ENCODE data around the gene ST7.
"Not testable (repeated sequence)": the region's sequence is repeated elsewhere in the genome, so short reads cannot be mapped to it uniquely, and the experiment has no call there.

Gene ST7

DNA sequence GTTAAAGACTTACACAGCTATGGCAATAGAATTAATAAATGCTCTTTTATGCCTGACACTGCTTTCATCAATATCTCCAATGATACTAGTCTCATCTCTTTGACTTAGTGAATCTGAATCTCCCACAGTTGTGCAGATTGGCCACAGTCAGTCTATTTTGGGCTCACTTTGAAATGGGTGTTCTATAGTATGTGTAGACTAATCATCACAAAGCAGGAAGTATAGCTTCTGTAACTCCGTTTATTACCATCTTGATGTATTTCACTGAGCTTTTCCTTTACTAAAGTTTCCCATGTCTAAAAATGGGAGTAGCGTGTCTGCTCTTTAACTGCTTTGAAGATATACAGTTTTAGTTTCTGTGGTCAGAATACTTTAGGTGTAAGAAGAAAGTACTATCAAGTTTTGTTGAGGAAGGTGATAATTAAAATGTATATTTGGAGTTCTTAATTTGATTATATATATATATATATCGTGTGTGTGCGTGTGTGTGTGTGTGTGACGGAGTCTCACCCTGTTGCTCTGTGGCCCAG lies 70.1 kb downstream of the ST7 start:
- in situ Hi-C loops (cut with MboI; ENCODE audit: low sequenced_read_pairs), result no loop called here

DNA sequence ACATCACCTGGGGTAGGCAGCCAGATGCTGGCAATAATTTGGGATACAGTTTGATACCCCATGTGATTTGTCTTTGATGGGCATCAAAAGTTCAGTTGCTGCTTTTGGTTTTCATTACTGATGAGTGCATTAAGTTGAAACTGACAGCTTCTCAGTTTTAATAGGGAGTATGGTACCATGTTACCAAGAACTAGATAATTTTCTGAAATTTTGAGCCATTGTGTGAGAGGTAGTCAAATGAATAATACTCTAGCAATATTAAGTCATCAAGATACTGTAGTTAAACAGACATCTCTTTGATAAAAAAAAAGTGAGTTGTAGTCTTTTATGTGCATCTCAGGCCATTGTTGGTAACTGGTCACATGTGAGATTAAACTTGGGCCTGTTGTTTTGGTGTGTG lies 71.5 kb downstream of the ST7 start:
- in situ Hi-C loops (cut with MboI; ENCODE audit: low sequenced_read_pairs), result no loop called here

DNA sequence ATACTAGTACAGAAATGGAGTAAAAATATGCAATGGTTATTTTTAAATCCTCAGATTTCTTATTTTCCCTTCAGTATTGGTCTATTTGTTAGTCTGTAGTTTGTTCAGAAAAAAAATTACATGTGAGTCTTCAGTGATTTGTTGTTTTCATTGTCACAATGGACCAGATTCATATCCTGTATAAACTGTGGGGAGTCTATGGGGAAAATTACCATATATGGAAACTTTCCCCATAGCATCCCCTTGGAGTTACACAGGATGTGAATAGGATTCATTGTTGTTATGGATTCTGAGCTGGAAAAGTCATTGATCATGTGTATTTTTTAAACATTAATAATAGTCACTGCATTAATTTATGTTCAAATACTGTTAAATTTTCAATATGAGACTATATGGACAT lies 72.6 kb downstream of the ST7 start:
- in situ Hi-C loops (cut with MboI; ENCODE audit: low sequenced_read_pairs), result no loop called here

DNA sequence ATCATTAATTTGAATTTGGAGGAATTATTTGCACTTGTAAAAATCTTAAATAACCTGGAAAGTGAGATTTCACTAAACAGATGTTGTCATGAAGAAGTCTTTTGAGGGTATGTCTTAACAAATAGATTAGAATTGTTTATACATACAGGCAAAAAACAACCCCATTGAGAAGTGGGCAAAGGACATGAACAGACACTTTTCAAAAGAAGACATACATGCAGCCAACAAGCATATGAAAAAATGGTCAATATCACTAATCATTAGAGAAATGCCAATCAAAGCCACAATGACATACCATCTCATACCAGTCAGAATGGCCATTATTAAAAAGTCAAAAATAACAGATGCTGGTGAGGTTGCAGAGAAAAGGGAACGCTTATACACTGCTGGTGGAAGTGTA lies 77.0 kb downstream of the ST7 start:
- in situ Hi-C loops (cut with MboI; ENCODE audit: low sequenced_read_pairs), result not testable (repeated sequence)

DNA sequence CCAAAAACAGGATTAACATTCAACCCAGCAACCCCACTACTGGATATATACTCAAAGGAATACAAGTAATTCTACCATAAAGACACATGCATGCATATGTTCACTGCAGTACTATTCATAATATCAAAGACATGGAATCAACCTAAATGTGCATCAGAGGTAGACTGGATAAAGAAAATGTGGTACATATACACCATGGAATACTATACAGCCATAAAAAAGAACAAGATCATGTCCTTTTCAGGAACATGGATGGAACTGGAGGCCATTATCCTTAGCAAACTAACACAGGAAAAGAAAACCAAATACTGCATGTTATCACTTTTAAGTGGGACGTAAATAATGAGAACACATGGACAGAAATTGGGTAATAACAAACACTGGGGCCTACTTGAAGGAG lies 77.5 kb downstream of the ST7 start:
- in situ Hi-C loops (cut with MboI; ENCODE audit: low sequenced_read_pairs), result not testable (repeated sequence)

DNA sequence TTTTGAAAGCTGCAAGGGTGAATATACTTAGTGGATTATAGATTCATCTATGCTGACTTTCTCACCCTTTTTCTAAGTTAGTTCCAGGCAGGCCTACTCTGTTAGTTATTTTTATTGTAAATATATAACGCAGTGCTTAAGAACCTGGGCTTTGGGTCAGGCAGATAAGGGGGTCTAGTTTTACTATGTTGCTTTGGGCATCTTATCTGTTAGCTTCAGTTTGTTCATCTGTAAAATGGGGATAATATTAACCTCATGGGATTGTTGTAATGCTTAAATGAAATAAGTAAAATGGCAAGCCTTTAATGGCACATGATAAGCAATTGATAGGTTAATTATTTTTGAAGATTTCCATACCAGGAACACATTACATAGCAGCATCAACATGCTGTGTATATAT lies 79.5 kb downstream of the ST7 start:
- in situ Hi-C loops (cut with MboI; ENCODE audit: low sequenced_read_pairs), result no loop called here

DNA sequence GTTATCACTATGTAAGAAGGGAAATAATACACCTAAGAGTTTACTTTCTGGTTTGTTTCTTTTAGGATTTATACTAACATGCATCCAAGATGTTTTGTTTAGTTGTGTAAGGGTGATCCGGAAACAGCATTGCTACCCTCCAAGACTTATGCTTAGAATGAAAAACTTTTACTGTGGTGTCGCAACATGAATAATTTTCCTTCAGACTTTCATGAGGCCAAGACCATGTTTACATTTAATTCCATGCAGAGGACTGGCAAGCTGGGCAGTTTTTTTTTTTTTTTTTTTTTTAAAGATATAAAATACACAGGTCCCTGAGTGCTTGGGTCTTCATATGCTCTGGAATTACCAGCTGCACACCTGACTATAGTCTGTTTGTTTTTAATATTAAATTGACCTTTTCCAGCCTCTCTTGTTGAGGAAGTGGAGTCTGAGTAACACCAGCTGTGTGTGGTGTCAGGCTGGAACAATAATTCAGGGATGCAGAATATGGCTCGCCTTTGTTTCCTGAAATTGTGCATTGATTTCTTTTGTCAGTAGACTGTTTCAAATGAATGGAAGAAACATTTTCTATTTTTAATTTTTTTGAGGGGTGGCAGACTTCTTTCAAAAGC lies 81.7 kb downstream of the ST7 start:
- in situ Hi-C loops (cut with MboI; ENCODE audit: low sequenced_read_pairs), result no loop called here

DNA sequence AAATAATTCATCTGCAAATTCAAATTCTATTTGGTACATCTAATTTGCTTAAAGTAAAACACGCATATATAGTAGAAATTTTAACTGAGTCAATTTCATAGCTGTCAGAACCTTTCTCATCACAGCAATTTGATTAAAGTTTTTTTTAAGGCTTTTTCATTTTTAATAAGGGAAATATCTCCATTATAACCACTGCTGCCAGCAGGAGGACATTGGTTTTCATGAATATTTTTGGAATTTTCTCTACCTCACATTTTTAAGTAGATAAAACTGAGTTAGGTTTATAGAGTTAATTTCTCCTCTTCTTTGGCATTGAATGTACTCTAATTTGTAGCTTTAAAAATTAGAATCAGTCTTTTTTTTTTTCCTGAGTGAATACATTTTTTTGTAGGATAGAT lies 82.2 kb downstream of the ST7 start:
- in situ Hi-C loops (cut with MboI; ENCODE audit: low sequenced_read_pairs), result no loop called here

DNA sequence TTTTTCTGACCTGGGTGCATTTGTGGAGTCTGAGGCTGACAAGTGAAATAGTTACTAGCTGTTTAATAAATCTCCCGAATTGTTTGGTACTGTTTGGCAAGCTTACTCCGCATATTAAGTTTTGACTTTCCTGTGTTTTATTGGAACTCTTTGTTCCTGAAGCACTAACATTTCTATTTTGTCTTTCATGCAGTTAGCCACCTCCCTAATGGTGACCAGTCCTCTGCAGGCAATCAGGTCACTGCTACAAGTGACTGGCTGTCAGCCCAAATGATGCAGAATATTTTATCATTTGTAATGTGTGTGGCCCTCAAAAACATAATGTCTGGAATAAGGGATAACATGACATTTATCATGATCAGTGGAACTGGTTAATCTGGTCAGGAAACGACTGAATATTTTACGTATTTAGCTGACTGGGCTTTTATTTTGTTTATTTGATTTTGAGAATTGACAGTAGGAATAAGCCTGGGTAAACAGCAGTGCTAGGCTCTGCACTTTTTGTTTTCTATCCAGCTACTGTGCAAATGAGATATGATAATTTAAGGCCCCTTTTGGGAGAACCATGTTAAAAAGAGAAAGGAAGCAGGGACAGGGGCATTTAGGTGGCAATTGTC lies 82.9 kb downstream of the ST7 start:
- in situ Hi-C loops (cut with MboI; ENCODE audit: low sequenced_read_pairs), result no loop called here

DNA sequence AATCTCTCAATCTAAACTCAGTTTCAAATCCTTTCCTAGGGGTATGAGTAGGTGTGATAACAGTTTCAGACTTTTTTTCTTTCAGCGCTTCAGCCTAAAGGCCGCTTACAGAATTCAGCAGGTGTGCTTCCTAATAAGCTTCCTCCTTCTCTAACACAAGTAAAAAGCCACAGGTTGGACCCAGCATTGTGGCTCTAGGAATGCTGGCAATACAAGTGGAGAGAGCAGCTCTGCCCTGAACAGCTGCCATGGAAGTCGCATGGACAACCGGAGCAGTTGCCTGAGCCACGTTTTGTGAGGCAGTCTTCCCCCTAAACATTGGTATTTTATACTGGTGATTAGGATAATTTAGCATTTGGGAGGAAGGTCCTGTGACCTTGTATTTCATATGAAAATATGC lies 83.5 kb downstream of the ST7 start:
- in situ Hi-C loops (cut with MboI; ENCODE audit: low sequenced_read_pairs), result no loop called here

DNA sequence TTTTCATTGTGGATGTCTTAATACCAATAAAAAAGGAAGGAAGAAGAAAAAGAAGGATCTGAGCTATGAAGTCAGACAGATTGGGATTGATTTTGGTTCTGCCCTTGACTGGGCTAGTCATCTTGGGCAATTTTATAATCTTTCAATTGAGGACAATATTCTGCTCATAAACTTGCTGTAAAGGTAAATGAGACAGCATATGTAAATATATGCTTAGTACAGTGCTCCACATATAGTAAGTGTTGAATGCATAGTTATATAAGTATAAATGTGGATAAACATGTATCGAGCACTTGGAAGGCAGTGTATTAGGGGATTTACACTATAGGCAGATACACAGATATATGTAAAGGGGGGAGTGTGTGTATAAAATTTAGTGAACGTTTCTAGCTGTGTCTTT lies 85.1 kb downstream of the ST7 start:
- in situ Hi-C loops (cut with MboI; ENCODE audit: low sequenced_read_pairs), result no loop called here

DNA sequence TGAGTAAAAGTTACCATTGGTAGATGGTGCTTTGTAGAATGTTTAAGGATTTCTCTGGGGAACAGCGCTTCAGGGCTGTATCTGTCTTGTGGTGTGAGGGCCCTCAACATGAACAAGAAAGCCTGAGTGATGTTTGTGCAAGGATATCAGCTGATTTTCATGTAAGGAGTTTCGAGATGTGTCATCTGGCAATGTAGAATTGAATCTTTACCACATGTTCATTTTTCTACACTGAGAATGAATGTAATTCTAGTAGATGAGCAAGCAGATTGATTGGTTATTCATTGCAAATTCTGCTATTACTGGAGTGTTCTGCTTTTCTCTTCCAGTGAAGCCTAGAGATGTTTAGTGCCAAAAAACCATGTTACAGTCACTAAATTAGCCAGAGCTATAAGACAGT lies 87.7 kb downstream of the ST7 start:
- in situ Hi-C loops (cut with MboI; ENCODE audit: low sequenced_read_pairs), result no loop called here

DNA sequence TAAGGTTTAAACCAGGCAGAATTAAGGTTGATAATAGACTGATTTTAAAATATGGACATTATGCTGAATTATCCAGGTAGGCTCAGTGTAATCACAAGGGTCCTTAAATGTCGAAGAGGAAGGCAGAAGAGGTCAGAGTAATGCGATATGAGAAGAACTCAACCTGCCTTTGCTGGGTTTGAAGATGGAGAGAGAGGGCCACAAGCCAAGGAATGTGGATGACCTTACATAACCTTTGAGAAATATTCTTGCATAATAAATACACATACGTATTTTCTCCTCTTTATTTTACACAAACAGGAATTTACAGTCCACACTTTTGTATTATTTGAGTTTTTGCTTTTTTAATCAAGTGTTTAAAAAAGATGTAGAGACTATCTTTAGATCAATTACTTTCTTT lies 88.5 kb downstream of the ST7 start:
- in situ Hi-C loops (cut with MboI; ENCODE audit: low sequenced_read_pairs), result no loop called here

DNA sequence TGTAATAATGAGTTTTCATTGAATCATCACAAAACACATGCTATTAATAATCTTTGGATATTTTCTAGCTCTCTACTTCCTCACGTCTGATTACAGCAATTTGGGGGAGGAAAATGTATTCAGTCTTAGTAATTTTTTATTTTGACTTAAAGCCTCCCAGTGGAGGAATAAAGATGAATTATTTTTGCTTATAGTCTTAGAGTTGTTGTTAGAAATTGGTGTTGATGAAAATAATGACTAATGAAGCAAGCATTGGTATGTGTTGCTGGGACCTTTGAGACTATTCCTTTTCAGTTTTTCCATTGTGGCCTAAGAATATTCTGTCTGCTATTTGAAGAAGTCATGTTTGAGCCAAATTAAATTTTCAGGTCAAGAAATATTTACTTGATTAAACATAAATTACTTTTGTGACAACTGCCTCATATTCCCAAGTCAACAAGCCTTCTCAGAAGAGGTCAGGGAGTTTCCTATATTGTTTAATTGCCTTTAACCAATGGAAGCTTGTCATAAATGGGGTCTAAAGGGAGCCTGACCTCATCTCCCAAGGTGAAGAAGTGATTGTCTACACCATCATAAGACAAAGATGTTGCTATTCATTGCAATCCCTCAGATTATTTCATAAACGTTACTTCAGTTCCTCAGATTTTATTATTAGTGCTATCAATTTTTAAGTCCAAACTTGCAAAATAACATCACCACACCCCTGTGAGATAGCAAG lies 90.0 kb downstream of the ST7 start:
- in situ Hi-C loops (cut with MboI; ENCODE audit: low sequenced_read_pairs), result no loop called here

DNA sequence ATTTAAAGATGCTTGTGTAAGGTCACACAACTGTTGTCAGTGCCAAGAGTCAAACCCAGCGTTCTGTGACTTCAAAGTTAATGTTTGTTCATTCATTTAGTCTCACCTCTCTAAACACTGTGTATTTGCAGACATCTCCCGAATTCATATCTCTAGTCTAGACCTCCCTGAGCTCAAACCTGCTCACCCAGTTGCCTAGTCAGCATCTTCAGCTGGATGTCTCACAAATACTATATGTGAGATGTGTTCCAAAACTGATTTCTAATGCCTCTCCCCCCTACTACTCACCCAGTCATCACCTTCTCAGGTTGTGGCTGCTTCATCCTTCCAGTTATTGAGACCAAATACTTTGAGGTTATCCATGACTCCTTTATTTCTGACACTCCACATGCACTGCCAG lies 91.4 kb downstream of the ST7 start:
- in situ Hi-C loops (cut with MboI; ENCODE audit: low sequenced_read_pairs), result no loop called here

DNA sequence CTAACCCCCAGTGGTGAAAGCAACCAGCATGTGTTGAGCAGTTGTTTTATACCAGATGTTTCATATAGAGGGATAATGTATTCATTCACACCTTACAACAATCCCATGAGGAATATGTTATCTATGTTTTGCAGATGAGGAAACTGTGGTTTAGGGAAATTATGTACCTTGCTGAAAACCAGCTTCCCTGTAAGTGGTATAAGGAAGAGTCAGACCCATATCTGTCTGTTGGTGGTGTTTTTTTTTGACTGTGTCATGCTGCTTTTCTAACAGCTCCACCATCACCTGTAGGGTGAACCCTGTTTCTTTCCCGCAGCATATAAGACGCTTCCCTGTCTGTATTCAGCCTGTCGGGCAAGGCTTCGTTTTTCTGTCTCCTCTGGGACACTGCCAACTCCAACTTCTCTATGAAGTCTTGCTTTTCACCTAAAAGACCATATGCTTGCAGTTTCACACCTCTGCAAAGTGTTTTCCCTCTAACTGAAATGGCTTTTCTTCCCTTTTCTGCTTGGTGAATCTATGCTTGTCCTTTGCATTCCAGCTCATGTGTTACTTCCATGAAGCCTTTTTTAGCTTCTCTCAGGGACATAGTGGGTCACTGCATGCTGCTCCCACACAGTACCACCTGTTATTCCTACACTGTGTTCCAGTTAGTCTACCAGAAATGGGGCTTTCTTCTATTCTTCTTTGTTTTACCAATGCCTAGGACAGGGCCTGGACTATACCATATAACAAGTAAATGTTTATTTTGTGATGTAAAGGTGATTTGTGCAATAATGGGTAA lies 92.8 kb downstream of the ST7 start:
- in situ Hi-C loops (cut with MboI; ENCODE audit: low sequenced_read_pairs), result no loop called here

DNA sequence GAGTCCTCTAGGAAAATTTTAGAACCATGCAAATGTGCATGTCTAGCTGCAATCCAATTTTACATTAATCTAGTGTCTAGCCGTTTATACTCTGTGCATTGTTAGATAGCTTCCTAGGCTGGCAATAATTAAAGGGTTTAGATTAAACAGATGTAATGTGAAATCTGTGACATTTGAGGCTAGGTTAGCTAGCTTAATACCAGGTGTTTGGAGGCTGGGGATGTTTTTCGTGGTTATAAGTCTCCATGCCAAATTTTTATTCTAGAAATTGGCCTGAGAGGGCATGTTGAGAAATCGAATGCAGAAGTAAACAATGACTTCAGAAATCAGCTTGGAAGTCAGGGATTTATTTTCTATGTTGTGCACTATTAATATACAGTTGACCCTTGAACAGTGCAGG lies 94.2 kb downstream of the ST7 start:
- in situ Hi-C loops (cut with MboI; ENCODE audit: low sequenced_read_pairs), result no loop called here

DNA sequence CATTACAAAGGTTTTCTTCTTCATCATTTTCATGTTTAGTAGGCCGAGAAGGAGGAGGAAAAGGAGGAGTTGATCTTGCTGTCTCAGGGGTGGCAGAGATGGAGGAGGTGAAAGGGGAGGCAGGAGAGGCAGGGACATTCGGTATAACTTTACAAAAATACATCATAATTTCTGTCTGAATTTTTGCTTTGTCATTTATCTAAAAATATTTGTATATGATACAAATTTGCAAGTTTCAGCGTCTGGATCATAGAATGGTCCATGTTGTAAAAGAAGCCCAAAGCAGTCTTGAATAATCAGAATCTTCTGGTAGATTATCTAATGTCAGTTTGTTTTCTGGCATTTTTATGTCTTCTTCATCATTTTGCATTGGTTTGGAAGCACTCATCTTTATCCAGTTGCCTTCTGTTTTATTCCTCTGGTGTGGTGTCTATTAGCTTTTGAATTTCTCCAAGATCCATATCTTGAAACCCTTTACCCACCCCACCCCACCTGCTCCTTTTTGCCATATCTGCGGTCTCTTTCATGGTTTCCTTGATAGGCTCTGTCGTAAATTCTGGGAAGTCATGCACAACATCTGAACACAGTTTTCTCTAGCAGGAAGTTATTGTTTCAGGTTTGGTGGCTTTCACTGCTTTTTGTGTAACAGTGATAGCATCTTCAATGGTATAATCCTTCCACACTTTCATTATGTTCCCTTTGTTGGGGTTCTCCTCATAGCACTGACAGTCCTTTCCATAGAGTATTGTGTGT lies 95.0 kb downstream of the ST7 start:
- in situ Hi-C loops (cut with MboI; ENCODE audit: low sequenced_read_pairs), result no loop called here

DNA sequence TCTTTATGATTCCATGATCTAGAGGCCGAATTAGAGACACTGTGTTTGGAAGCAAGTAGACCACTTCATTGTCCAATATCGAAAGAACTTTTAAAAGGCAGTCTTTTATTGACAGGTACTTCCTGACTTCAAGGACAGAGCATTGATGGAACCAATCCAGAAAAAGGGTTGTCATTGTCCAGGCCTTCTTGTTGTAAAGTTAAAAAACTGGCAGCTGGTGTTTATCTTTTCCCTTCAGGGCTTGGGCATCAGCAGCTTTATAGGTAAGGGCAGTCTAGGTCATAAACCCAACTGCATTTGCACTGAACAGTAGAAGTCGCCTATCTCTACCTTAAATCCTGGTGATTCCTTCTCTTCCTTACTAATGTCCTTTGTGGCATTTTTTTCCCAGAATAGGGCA lies 95.6 kb downstream of the ST7 start:
- in situ Hi-C loops (cut with MboI; ENCODE audit: low sequenced_read_pairs), result no loop called here

DNA sequence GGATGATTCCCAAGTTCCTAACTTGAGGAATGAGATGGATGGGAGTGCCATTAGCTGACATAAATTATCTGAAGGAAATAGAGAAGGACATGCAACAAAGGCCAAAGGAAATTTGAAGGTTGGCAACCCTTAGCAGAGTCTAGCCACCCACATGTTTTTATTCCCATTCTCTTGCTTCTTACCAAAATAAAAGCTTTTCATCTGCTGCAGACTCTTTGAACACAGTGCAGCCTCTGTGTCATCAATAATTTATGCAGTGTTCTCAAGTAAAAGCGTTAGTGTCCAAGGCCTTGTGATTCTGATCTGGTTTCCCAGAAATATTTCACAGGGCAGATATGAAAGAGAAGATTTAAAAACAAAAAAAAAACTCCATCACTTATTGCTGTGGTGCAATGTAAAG lies 98.5 kb downstream of the ST7 start:
- in situ Hi-C loops (cut with MboI; ENCODE audit: low sequenced_read_pairs), result no loop called here

DNA sequence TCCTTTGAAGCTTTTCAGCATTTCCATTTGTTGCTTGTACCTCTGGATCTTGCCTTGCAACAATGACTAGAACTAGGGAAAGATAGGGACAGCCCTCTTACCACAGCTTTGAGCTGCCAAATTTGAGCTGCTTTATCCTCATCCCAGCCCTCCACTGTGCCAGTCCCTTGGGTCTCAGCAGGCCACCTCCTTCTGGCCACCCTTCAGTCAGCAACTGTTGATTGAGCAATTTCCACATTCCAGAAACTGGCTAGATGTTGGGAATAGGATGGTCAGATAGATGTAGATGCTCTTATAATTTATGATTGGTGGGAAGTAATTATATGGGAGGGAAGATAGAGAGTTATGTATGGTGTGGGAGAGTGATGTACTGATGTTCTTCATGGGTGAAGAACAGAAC lies 100.1 kb downstream of the ST7 start:
- in situ Hi-C loops (cut with MboI; ENCODE audit: low sequenced_read_pairs), result no loop called here
